Ovary (tissue), 3 donors: ENCODE measurements around the gene TESMIN.

ENCODE experiments used
- EP300 ChIP-seq: sonication (generic); formaldehyde crosslinking; IDR thresholded peaks from one replicate; pipeline ENCODE4 v1.6.1; 2017; ENCODE audit warnings: antibody characterized with exemption
- POLR2A ChIP-seq: fragments of 450-650 bp; IDR thresholded peaks from one replicate; pipeline ENCODE4 v1.6.1; 2017; ENCODE audit warnings: antibody characterized with exemption, mild to moderate bottlenecking, moderate library complexity
- TF ChIP-seq, protein P1 (sequence below), 3 donors: fragments of 450-650 bp in 2 of 3; fragments of 200-600 bp in 1 of 3; IDR thresholded peaks; one replicate each; pipeline versions ENCODE4 v1.5.1 to v1.8.0; 2016 to 2022; ENCODE audit warnings: antibody characterized with exemption in 3 of 3, mild to moderate bottlenecking in 1 of 3
- donor health status: DM: no; HTN: no; CAD: no.

DNA sequence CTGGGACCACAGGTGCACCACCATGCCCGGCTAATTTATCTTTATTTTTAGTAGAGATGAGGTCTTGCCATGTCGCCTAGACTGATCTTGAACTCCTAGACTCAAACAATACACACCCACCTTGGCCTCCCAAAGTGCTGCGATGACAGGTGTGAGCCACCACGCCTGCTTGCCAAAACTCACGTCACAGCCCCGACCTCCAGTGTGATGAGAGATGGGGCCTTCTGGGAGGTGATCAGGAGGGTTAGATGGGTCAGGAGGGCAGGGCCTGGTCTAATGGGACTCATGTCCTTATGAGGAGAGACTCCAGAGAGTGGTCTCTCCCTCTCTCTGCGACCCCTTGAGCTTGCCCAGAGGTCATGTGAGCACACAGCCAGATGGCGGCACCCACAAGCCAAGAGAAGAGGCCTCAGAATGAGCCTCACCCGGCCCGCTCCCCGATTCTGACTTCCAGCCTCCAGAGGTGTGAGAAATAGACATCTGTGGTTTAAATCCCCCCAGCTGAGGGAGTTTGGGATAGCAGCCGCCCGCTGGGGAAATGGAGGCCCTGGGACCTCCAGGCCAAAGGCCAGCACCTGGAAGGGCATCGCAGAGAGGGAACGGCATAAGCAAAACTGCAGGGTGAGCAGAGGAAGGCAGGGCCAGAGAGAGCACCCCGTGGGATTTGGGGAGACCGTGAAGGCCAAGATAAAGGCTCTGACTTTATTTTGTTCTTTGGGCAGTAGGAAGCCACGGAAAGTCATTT, 91.1 kb downstream of the TESMIN start:
- TF ChIP-seq, protein P1, sequence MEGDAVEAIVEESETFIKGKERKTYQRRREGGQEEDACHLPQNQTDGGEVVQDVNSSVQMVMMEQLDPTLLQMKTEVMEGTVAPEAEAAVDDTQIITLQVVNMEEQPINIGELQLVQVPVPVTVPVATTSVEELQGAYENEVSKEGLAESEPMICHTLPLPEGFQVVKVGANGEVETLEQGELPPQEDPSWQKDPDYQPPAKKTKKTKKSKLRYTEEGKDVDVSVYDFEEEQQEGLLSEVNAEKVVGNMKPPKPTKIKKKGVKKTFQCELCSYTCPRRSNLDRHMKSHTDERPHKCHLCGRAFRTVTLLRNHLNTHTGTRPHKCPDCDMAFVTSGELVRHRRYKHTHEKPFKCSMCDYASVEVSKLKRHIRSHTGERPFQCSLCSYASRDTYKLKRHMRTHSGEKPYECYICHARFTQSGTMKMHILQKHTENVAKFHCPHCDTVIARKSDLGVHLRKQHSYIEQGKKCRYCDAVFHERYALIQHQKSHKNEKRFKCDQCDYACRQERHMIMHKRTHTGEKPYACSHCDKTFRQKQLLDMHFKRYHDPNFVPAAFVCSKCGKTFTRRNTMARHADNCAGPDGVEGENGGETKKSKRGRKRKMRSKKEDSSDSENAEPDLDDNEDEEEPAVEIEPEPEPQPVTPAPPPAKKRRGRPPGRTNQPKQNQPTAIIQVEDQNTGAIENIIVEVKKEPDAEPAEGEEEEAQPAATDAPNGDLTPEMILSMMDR (IDR thresholded peaks at IDR 0.05) = no peak
- TF ChIP-seq POLR2A (no peak), EP300 (no peak)
